Gastrocnemius medialis (tissue), 4 donors: ENCODE measurements around the gene GAMT.

Source experiments
- CTCF ChIP-seq, 5 experiments: fragments of 450-650 bp in 3 of 5; fragments of 200-600 bp in 2 of 5; sonication (generic) in 2 of 5; IDR thresholded peaks in 4 of 5; conservative IDR thresholded peaks in 1 of 5; 1 replicate in 4 of 5; 2 replicates in 1 of 5; pipeline ENCODE4 v1.5.1; 2016 to 2019; ENCODE audit warnings: antibody characterized with exemption in 5 of 5, mild to moderate bottlenecking in 3 of 5, moderate library complexity in 3 of 5
- POLR2A ChIP-seq, 2 donors: fragments of 450-650 bp; IDR thresholded peaks; one replicate each; pipeline ENCODE4 v1.6.1; 2017; ENCODE audit warnings: antibody characterized with exemption in 2 of 2, mild to moderate bottlenecking in 2 of 2, moderate library complexity in 2 of 2

DNA sequence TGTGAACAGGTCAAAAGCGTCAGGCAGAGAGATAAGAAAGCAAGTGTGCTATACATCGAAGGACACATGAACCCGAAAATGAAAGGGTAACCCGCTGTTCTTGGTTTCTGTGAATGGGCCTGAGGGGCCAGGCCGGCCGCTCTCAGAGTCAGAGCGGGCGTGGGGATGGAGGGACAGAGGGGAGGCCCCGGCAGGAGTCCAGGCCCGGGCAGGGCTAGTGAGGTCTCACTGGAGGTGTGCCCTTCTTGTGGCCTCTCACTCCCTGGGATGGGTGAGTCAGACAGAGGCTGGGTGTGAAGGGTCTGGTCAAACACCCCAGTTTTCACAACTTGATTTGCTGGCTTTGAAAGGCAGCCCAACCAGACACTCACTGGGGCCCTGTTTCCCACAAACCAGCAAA, 35.0 kb downstream of the GAMT start:
- TF ChIP-seq CTCF (IDR thresholded peaks at IDR 0.05 in 4 of 5, conservative IDR thresholded peaks at IDR 0.05 in 1 of 5) (no peak), POLR2A (IDR thresholded peaks at IDR 0.05) (no peak)
